Neural cell (in vitro differentiated cells): Measurements from ENCODE around the gene HOMEZ. TPM values are rescaled to one million over a fixed set of nuclear protein-coding genes. Genes with fewer than 3 reads are reported as not detected.

Source experiments
- H2AFZ ChIP-seq: fragments of 200-600, 300-800 bp; sonication (generic), shearing (Covaris generic); 2 replicates; pipeline ENCODE4 v1.6.0; 2014; ENCODE audit warnings: low read depth, mild to moderate bottlenecking, antibody characterized with exemption, low read length, moderate library complexity
- H3F3A ChIP-seq: fragments of 200-600 bp; shearing (Covaris generic); 2 replicates; pipeline ENCODE4 v1.6.1; 2016; ENCODE audit warnings: mild to moderate bottlenecking, moderate library complexity, mixed read lengths, antibody characterized with exemption, low read length; ENCODE audit not compliant: insufficient read depth, poor library complexity, severe bottlenecking
- H3K27ac ChIP-seq: fragments of 200-600, 300-800 bp; sonication (generic), shearing (Covaris generic); 2 replicates; pipeline ENCODE4 v1.5.1; 2014; ENCODE audit warnings: mild to moderate bottlenecking, low read length, moderate library complexity
- H3K27me3 ChIP-seq: fragments of 300-800, 200-600 bp; sonication (generic), shearing (Covaris generic); 2 replicates; pipeline ENCODE4 v1.6.0; 2014; ENCODE audit warnings: mild to moderate bottlenecking, low read depth, low read length, moderate library complexity; ENCODE audit not compliant: insufficient read depth
- H3K36me3 ChIP-seq: fragments of 300-800, 200-600 bp; sonication (generic), shearing (Covaris generic); 2 replicates; pipeline ENCODE4 v1.5.1; 2014; ENCODE audit warnings: mild to moderate bottlenecking, antibody characterized with exemption, low read length, moderate library complexity; ENCODE audit not compliant: insufficient read depth
- H3K4me2 ChIP-seq: fragments of 300-800, 200-600 bp; sonication (generic), shearing (Covaris generic); 2 replicates; pipeline ENCODE4 v1.6.0; 2014; ENCODE audit warnings: mild to moderate bottlenecking, low read length
- H3K4me3 ChIP-seq: fragments of 300-800, 200-600 bp; sonication (generic), shearing (Covaris generic); 2 replicates; pipeline ENCODE4 v1.5.1; 2014; ENCODE audit warnings: mild to moderate bottlenecking, low read length, moderate library complexity
- H3K79me2 ChIP-seq: fragments of 200-600 bp; shearing (Covaris generic); replicated peaks from 2 replicates; pipeline ENCODE4 v1.6.0; 2014; ENCODE audit warnings: mild to moderate bottlenecking, low read length, moderate library complexity; ENCODE audit not compliant: insufficient read depth
- H3K9ac ChIP-seq: fragments of 300-800, 200-600 bp; sonication (generic), shearing (Covaris generic); 2 replicates; pipeline ENCODE4 v1.6.1; 2016; ENCODE audit warnings: mild to moderate bottlenecking, low read length, mixed read lengths
- H3K9me2 ChIP-seq: fragments of 200-600 bp; shearing (Covaris generic); 2 replicates; pipeline ENCODE4 v1.6.1; 2016; ENCODE audit warnings: mild to moderate bottlenecking, low read length, mixed read lengths; ENCODE audit not compliant: insufficient read depth
- H3K9me3 ChIP-seq: fragments of 200-600, 300-800 bp; sonication (generic), shearing (Covaris generic); 2 replicates; pipeline ENCODE4 v1.6.1; 2016; ENCODE audit warnings: mild to moderate bottlenecking, mixed run types, low read length, moderate library complexity, mixed read lengths
- H4K20me1 ChIP-seq: fragments of 200-600 bp; shearing (Covaris generic); 2 replicates; pipeline ENCODE4 v1.6.1; 2016; ENCODE audit warnings: mild to moderate bottlenecking, mixed run types; ENCODE audit not compliant: insufficient read depth
- EP300 ChIP-seq: fragments of 450-650 bp; conservative IDR thresholded peaks from 2 replicates; pipeline ENCODE4 v1.6.1; 2014; ENCODE audit warnings: antibody characterized with exemption, mild to moderate bottlenecking, moderate library complexity; ENCODE audit not compliant: poor library complexity, severe bottlenecking
- EZH2 ChIP-seq: fragments of 200-600, 300-800 bp; shearing (Covaris generic), sonication (generic); IDR thresholded peaks from 2 replicates; pipeline ENCODE4 v1.6.1; 2014; ENCODE audit warnings: antibody characterized with exemption, low read length, borderline replicate concordance, mild to moderate bottlenecking; ENCODE audit not compliant: insufficient read depth, poor library complexity, severe bottlenecking
- MXI1 ChIP-seq: fragments of 450-650 bp; conservative IDR thresholded peaks from 2 replicates; pipeline ENCODE4 v1.6.1; 2014; ENCODE audit warnings: antibody characterized with exemption, mild to moderate bottlenecking; ENCODE audit not compliant: poor library complexity, severe bottlenecking
- POLR2AphosphoS5 ChIP-seq: IDR thresholded peaks from 2 replicates; pipeline ENCODE4 v1.6.1; 2012
- RAD21 ChIP-seq: fragments of 450-650 bp; conservative IDR thresholded peaks from 2 replicates; pipeline ENCODE4 v1.6.1; 2014; ENCODE audit warnings: antibody characterized with exemption, mild to moderate bottlenecking, moderate library complexity
- SMC3 ChIP-seq: fragments of 450-650 bp; conservative IDR thresholded peaks from 2 replicates; pipeline ENCODE4 v1.6.1; 2014; ENCODE audit warnings: antibody characterized with exemption, mild to moderate bottlenecking, moderate library complexity; ENCODE audit not compliant: poor library complexity
- TAF1 ChIP-seq: IDR thresholded peaks from 2 replicates; pipeline ENCODE4 v1.6.1; 2012; ENCODE audit warnings: low read depth
- polyA plus RNA-seq: library from polyadenylated mRNA; depleted of rRNA; stranded (reverse); fragments of >200 nt; gene quantifications from 2 replicates; pipeline ENCODE4 v1.2.3, GENCODE V29; 2014
- TF ChIP-seq, protein P1 (sequence below): fragments of 450-650 bp; IDR thresholded peaks from 2 replicates; pipeline ENCODE4 v1.5.1; 2014; ENCODE audit warnings: antibody characterized with exemption, mild to moderate bottlenecking, moderate library complexity; ENCODE audit not compliant: poor library complexity, severe bottlenecking
- TF ChIP-seq, protein P2 (sequence below): IDR thresholded peaks from 2 replicates; pipeline ENCODE4 v1.6.1; 2012; ENCODE audit warnings: borderline replicate concordance

The HOMEZ gene
- polyA plus RNA-seq, 1 donor from 2014 or later = 6.6 TPM

DNA sequence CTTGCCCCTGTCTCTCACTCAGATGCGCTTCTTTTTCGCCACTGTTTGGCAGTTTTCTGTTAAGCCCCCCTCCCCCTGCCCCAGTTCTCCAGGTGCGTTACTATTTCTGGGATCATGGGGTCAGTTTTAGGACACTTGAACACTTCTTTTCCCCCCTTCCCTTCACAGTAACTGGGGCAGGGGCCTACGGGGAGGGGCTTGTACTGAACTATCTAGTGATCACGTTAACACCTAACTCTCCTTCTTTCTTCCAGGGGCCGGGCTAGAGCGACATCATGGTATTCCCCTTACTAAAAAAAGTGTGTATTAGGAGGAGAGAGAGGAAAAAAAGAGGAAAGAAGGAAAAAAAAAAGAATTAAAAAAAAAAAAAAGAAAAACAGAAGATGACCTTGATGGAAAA is 39.1 kb upstream of the HOMEZ start:
- H3K9me3 ChIP-seq = no peaks in the 10 kb centered on the region
- peaks cover 23% of the 10 kb centered on the region for H3K79me2 ChIP-seq
- no peaks in the 10 kb centered on the region for H3K9me2 ChIP-seq
- no peak for TF ChIP-seq RAD21
- TF ChIP-seq TAF1 = no peak
- no peak for TF ChIP-seq SMC3
- no peak for TF ChIP-seq EP300
- no peak for TF ChIP-seq EZH2
- TF ChIP-seq, protein P1, sequence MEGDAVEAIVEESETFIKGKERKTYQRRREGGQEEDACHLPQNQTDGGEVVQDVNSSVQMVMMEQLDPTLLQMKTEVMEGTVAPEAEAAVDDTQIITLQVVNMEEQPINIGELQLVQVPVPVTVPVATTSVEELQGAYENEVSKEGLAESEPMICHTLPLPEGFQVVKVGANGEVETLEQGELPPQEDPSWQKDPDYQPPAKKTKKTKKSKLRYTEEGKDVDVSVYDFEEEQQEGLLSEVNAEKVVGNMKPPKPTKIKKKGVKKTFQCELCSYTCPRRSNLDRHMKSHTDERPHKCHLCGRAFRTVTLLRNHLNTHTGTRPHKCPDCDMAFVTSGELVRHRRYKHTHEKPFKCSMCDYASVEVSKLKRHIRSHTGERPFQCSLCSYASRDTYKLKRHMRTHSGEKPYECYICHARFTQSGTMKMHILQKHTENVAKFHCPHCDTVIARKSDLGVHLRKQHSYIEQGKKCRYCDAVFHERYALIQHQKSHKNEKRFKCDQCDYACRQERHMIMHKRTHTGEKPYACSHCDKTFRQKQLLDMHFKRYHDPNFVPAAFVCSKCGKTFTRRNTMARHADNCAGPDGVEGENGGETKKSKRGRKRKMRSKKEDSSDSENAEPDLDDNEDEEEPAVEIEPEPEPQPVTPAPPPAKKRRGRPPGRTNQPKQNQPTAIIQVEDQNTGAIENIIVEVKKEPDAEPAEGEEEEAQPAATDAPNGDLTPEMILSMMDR = no peak
- no peak for TF ChIP-seq POLR2AphosphoS5
- no peak for TF ChIP-seq MXI1
- no peak overlapping the region for H3K4me2 ChIP-seq
- H2AFZ ChIP-seq = no peak overlapping the region
- H3K27me3 ChIP-seq = no peaks in the 10 kb centered on the region
- peak overlapping the region; percentile 10 for H3K9ac ChIP-seq
- no peak overlapping the region for H3K27ac ChIP-seq
- no peaks in the 10 kb centered on the region for H3K36me3 ChIP-seq
- no peak overlapping the region for H3K4me3 ChIP-seq
- no peaks in the 10 kb centered on the region for H4K20me1 ChIP-seq
- peaks cover 2% of the 10 kb centered on the region for H3F3A ChIP-seq

DNA sequence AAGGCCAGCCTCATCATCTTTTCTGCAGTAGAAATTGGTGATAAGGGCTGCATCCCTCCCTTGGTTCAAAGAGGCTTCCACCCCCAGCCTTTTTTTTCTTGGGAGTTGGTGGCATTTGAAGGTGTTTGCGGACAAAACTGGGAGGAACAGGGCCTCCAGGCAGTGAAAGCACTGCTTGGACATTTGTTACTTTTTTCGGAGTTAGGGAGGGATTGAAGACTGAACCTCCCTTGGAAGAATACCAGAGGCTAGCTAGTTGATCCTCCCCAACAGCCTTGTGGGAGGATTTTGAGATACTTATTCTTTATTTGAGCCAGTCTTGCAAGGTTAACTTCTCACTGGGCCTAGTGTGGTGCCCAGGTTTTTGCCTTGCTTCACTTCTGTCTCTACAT is 38.5 kb upstream of the HOMEZ start:
- TF ChIP-seq, protein P1 = no peak
- no peak for TF ChIP-seq EZH2
- TF ChIP-seq POLR2AphosphoS5 = no peak
- no peak for TF ChIP-seq MXI1
- TF ChIP-seq EP300 = no peak
- no peak for TF ChIP-seq RAD21
- TF ChIP-seq, protein P2, sequence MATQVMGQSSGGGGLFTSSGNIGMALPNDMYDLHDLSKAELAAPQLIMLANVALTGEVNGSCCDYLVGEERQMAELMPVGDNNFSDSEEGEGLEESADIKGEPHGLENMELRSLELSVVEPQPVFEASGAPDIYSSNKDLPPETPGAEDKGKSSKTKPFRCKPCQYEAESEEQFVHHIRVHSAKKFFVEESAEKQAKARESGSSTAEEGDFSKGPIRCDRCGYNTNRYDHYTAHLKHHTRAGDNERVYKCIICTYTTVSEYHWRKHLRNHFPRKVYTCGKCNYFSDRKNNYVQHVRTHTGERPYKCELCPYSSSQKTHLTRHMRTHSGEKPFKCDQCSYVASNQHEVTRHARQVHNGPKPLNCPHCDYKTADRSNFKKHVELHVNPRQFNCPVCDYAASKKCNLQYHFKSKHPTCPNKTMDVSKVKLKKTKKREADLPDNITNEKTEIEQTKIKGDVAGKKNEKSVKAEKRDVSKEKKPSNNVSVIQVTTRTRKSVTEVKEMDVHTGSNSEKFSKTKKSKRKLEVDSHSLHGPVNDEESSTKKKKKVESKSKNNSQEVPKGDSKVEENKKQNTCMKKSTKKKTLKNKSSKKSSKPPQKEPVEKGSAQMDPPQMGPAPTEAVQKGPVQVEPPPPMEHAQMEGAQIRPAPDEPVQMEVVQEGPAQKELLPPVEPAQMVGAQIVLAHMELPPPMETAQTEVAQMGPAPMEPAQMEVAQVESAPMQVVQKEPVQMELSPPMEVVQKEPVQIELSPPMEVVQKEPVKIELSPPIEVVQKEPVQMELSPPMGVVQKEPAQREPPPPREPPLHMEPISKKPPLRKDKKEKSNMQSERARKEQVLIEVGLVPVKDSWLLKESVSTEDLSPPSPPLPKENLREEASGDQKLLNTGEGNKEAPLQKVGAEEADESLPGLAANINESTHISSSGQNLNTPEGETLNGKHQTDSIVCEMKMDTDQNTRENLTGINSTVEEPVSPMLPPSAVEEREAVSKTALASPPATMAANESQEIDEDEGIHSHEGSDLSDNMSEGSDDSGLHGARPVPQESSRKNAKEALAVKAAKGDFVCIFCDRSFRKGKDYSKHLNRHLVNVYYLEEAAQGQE = no peak
- no peak for TF ChIP-seq TAF1
- no peak for TF ChIP-seq SMC3
- Histone ChIP-seq H3K27ac (no peak overlapping the region), H3F3A (peaks cover 8% of the 10 kb centered on the region), H3K4me3 (peak overlapping the region; percentile 76), H3K27me3 (no peaks in the 10 kb centered on the region), H3K79me2 (peaks cover 23% of the 10 kb centered on the region), H4K20me1 (no peaks in the 10 kb centered on the region), H3K9ac (peak overlapping the region; percentile 10), H2AFZ (no peak overlapping the region), H3K9me2 (no peaks in the 10 kb centered on the region), H3K9me3 (no peaks in the 10 kb centered on the region), H3K4me2 (no peak overlapping the region), H3K36me3 (no peaks in the 10 kb centered on the region)
